Raji (cell line): ENCODE measurements around the gene LANCL1.

ENCODE experiments used
- POLR2A ChIP-seq: IDR thresholded peaks from 2 replicates; pipeline ENCODE4 v1.6.1; 2011; ENCODE audit warnings: low read depth, low read length, control low read depth; ENCODE audit not compliant: insufficient read depth

Gene LANCL1

GRCh38 chr2:210477496-210477895, 937 bp upstream of the LANCL1 start:
- TF ChIP-seq POLR2A: no peak

- TF ChIP-seq POLR2A: no peak
These were observed 853 bp downstream of the LANCL1 start for GRCh38 chr2:210475706-210476105.

GRCh38 chr2:210474776-210475175, 1.8 kb downstream of the LANCL1 start:
- TF ChIP-seq POLR2A: no peak

- no peak for TF ChIP-seq POLR2A
These were observed 15.2 kb downstream of the LANCL1 start for GRCh38 chr2:210461401-210461800.

- TF ChIP-seq POLR2A: no peak
These were observed 16.0 kb downstream of the LANCL1 start for GRCh38 chr2:210460322-210461227.

- TF ChIP-seq POLR2A: no peak
These were observed 16.7 kb downstream of the LANCL1 start for GRCh38 chr2:210459880-210460279.

- TF ChIP-seq POLR2A: no peak
These were observed 17.2 kb downstream of the LANCL1 start for GRCh38 chr2:210459407-210459806.

GRCh38 chr2:210458395-210458794, 18.2 kb downstream of the LANCL1 start:
- no peak for TF ChIP-seq POLR2A

GRCh38 chr2:210456571-210456970, 20.0 kb downstream of the LANCL1 start:
- no peak for TF ChIP-seq POLR2A

GRCh38 chr2:210454336-210454735, 22.2 kb downstream of the LANCL1 start:
- no peak for TF ChIP-seq POLR2A

GRCh38 chr2:210452194-210452593, 24.4 kb downstream of the LANCL1 start:
- no peak for TF ChIP-seq POLR2A

- TF ChIP-seq POLR2A: no peak
These were observed 30.8 kb downstream of the LANCL1 start for GRCh38 chr2:210445732-210446131.

- TF ChIP-seq POLR2A: no peak
These were observed 31.3 kb downstream of the LANCL1 start for GRCh38 chr2:210445116-210445707.

- no peak for TF ChIP-seq POLR2A
These were observed 33.0 kb downstream of the LANCL1 start for GRCh38 chr2:210443527-210443926.

GRCh38 chr2:210442878-210443277, 33.7 kb downstream of the LANCL1 start:
- no peak for TF ChIP-seq POLR2A

- TF ChIP-seq POLR2A: no peak
These were observed 34.1 kb downstream of the LANCL1 start for GRCh38 chr2:210442457-210442856.
